ENCODE measurements around the gene TJAP1. TPM values are rescaled to one million over a fixed set of nuclear protein-coding genes. Genes with fewer than 3 reads are reported as not detected.
"Not testable (repeated sequence)": the region's sequence is repeated elsewhere in the genome, so short reads cannot be mapped to it uniquely, and the experiment has no call there.

The TJAP1 gene
- total RNA-seq, 1 experiment from 2014 or later = 9.9 TPM

GRCh38 chr6:43481591-43482236 is 4.3 kb downstream of the TJAP1 start:
- DNase-seq (ENCODE audit: low spot score) = no peak

GRCh38 chr6:43488667-43489276 is 11.4 kb downstream of the TJAP1 start:
- no peak for DNase-seq (ENCODE audit: low spot score)

GRCh38 chr6:43489277-43490072 is 12.1 kb downstream of the TJAP1 start:
- DNase-seq (ENCODE audit: low spot score) = no peak

- DNase-seq (ENCODE audit: low spot score) = no peak
These were observed 13.2 kb downstream of the TJAP1 start for GRCh38 chr6:43490523-43490939.

- no peak for DNase-seq (ENCODE audit: low spot score)
These were observed 14.6 kb downstream of the TJAP1 start for GRCh38 chr6:43491750-43492661.

- no peak for DNase-seq (ENCODE audit: low spot score)
These were observed 15.3 kb downstream of the TJAP1 start for GRCh38 chr6:43492673-43493072.

GRCh38 chr6:43493230-43493629 is 15.9 kb downstream of the TJAP1 start:
- no peak for DNase-seq (ENCODE audit: low spot score)

GRCh38 chr6:43493833-43494232 is 16.5 kb downstream of the TJAP1 start:
- DNase-seq (ENCODE audit: low spot score) = no peak

GRCh38 chr6:43494321-43494720 is 17.0 kb downstream of the TJAP1 start:
- DNase-seq (ENCODE audit: low spot score) = no peak

- no peak for DNase-seq (ENCODE audit: low spot score)
These were observed 17.4 kb downstream of the TJAP1 start for GRCh38 chr6:43494766-43495165.

GRCh38 chr6:43495409-43495941 is 18.1 kb downstream of the TJAP1 start:
- DNase-seq (ENCODE audit: low spot score) = peak; percentile 69

GRCh38 chr6:43496370-43497128 is 19.2 kb downstream of the TJAP1 start:
- no peak for DNase-seq (ENCODE audit: low spot score)

GRCh38 chr6:43497129-43497396 is 19.7 kb downstream of the TJAP1 start:
- DNase-seq (ENCODE audit: low spot score) = no peak

- no peak for DNase-seq (ENCODE audit: low spot score)
These were observed 20.3 kb downstream of the TJAP1 start for GRCh38 chr6:43497689-43498088.

GRCh38 chr6:43498291-43498690 is 20.9 kb downstream of the TJAP1 start:
- DNase-seq (ENCODE audit: low spot score) = not testable (repeated sequence)

- no peak for DNase-seq (ENCODE audit: low spot score)
These were observed 21.9 kb downstream of the TJAP1 start for GRCh38 chr6:43499028-43499815.

GRCh38 chr6:43500921-43501320 is 23.6 kb downstream of the TJAP1 start:
- no peak for DNase-seq (ENCODE audit: low spot score)

- no peak for DNase-seq (ENCODE audit: low spot score)
These were observed 25.3 kb downstream of the TJAP1 start for GRCh38 chr6:43502666-43503065.

- DNase-seq (ENCODE audit: low spot score) = no peak
These were observed 26.1 kb downstream of the TJAP1 start for GRCh38 chr6:43503443-43503842.
